Measurements from ENCODE around the gene STARD3NL.

- TF ChIP-seq CTCF (conservative IDR thresholded peaks at IDR 0.05; ENCODE audit: low read length) = no peak
- no peak for TF ChIP-seq EZH2phosphoT487 (IDR thresholded peaks at IDR 0.05; ENCODE audit: borderline replicate concordance, low read depth, low read length)
These were observed 52.0 kb downstream of the STARD3NL start for GRCh38 chr7:38229884-38230642.
